GM08714 (cell line): ENCODE results near the gene PRMT7.

ENCODE experiments used
- H3K4me3 ChIP-seq: fragments of 200-500 bp; sonication (Bioruptor generic); 2 replicates; pipeline ENCODE4 v1.5.1; 2014; ENCODE audit warnings: mild to moderate bottlenecking, low read length, inconsistent platforms
- ZNF274 ChIP-seq: IDR thresholded peaks from 2 replicates; pipeline ENCODE4 v1.6.1; 2012; ENCODE audit warnings: mild to moderate bottlenecking, low read depth, low read length

PRMT7 gene, protein sequence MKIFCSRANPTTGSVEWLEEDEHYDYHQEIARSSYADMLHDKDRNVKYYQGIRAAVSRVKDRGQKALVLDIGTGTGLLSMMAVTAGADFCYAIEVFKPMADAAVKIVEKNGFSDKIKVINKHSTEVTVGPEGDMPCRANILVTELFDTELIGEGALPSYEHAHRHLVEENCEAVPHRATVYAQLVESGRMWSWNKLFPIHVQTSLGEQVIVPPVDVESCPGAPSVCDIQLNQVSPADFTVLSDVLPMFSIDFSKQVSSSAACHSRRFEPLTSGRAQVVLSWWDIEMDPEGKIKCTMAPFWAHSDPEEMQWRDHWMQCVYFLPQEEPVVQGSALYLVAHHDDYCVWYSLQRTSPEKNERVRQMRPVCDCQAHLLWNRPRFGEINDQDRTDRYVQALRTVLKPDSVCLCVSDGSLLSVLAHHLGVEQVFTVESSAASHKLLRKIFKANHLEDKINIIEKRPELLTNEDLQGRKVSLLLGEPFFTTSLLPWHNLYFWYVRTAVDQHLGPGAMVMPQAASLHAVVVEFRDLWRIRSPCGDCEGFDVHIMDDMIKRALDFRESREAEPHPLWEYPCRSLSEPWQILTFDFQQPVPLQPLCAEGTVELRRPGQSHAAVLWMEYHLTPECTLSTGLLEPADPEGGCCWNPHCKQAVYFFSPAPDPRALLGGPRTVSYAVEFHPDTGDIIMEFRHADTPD

DNA sequence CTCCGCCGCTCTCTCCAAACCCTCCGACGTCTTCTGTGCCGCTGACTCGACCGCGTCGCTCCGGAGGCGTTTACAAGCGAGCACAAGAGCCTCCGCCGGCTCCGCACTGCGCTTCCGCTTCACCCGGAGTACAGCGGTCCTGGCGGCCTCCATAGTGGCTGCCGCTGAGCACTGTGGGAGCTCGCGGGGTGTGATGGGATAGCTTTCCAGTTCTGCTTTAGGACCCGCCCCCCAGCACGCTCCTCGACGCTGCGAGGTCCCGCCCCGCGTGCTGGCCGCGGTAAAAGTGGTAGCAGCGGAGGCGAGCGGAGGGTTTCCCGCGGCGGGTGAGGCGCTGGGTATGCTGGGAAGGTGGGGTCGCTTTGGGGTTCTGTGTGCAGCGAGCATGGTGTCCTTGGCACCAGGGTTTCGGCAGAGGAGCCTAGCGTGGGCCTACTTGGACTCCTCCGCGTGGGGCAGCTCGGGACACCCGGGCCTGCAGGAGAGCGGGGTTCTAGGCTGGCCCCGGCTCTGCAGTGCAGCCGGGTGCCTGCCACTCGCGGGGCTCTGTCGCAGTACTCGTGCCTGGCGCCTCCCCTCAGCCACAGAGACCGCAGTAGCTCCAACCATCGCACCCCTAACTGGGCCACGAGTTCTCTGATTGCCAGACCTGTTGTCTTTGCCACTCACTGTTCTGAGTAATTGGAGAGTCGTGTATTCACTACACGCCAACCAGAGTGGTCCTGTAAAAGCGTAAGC, at the start of gene PRMT7, which contains the start of gene SLC7A6OS:
Gene PRMT7, plus strand, starts transcription at position 246 of the 738 bp plus-strand sequence. CDS start 4,961 bp downstream, outside the sequence.
Gene SLC7A6OS, minus strand, starts transcription at position 173 of the 738 bp plus-strand sequence. Its CDS starts 20 bp downstream, at position 153.
- peak within 1 kb of the TSS; percentile 75 for H3K4me3 ChIP-seq
- no peak for TF ChIP-seq ZNF274

DNA sequence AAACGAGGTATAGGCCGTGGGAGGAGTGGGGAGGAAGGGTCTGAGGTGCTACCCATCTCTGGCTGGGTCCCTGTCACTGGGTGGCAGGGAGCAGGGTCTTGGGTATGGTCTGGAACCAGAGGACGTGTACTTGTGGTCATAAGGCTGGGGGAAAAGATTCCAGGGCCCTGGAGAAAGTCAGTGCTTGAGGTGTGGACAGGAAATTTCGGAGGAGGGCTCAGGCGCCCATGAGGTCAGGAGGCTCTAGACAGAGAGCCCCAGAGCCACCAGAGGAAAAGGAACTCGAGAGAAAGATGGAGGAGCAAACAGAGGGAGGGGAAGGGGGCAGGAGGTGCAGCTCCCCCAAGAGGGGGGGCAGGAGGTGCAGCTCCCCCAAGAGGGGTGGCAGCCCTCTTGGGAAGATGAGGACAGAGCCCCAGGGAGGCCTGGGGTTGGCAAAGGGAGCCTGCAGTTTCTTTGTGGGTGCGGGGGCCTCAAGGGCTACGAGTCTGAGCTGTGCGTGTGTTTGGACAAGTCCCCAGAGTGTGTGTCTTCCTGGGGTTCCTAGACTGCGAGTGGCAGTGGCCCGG, 47.2 kb upstream of the PRMT7 start:
- peak overlapping the region; percentile 80; the same call in 1 of the 2 replicates for H3K4me3 ChIP-seq
- TF ChIP-seq ZNF274, result no peak

DNA sequence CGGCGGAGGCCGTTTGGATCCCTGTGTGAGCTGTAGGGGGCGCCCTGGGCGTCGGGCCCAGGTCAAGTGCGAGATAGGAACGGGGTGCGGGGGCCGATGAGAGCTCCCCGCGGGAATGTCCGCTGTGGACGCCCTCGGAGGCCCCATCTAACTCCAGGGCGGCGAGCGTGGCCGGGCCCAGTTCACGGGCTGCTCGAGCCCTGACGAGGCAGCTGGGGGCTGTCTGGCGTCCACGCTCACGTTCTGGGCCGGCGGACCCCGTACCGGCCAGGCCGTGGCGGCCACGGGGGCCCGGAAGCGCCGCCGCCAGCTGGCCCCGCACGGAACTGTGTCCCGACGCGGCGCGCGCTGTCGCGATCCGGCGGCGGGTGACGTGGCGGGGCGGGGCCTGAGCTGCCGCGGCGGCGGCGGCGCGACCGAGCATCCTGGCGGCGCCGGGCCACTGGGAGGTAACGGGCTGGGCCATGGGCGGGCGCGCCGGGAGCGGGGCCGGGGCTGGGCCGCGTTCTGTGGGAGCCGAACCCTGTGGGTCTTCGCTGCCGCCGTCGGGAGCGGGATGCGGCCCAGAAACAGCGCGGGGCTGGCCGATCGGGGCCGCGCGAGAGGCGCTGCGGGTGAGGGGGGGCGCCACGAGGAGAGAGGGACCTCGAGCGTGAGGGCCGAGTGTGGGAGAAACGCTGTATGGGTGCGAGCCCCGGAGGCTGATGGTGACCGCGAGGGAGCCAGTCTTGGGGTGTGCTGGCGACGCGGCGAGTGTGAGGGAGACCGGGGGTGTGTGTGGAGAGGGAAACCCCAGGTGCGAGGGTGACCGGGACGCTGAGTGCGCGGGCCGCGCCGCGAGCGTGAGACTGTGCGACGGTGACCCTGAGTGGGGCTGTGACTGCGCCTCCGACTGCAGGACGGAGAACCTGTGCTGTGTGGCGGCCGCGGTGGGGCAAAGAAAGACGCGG, 46.4 kb upstream of the PRMT7 start, which contains the start of gene SLC7A6:
Gene SLC7A6, plus strand, starts transcription at position 399 of the 950 bp plus-strand sequence. CDS start 10,201 bp downstream, outside the sequence.
- peak within 1 kb of the TSS; percentile 80 for H3K4me3 ChIP-seq
- no peak for TF ChIP-seq ZNF274

DNA sequence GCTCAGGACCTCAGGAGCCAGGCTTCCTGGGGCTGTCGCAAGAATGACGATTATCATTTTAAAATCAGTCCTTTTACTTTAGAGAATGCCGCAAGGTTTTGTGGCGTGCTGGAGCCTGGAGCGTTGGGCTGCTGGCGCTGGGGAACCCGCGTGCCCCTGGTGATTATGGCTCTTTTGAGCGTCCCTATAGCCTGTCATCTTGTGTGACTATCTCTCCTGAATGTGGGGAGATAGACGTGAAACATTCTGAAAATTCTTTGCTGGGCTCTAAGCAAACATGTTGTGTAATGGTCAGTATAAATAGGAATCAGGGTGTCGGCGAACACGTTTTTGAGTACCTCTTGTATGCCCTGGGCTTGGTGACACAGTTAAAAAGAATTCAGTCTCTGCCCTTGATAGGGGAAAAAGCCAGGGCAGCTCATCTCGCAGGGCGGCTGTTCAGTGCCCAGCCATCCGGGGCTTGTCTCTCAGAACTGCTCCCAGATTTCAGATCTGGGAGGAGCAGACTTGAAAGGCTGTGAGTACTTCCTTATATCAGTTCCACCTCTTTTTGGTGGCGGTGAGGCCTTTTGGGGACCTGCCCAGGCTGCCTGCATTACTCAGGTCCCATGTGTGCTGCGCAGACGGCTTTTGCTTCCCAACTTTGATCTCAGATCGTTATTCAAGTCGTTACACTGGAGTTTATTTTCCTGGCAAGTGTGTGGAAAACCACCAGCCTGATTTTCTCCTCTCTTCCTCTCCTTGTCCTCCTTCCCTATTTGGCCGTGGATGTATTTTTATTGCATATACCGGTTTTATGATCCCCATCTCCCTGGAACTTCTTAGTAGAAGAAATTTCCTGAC, 45.5 kb upstream of the PRMT7 start:
- peak overlapping the region; percentile 80 for H3K4me3 ChIP-seq
- no peak for TF ChIP-seq ZNF274

DNA sequence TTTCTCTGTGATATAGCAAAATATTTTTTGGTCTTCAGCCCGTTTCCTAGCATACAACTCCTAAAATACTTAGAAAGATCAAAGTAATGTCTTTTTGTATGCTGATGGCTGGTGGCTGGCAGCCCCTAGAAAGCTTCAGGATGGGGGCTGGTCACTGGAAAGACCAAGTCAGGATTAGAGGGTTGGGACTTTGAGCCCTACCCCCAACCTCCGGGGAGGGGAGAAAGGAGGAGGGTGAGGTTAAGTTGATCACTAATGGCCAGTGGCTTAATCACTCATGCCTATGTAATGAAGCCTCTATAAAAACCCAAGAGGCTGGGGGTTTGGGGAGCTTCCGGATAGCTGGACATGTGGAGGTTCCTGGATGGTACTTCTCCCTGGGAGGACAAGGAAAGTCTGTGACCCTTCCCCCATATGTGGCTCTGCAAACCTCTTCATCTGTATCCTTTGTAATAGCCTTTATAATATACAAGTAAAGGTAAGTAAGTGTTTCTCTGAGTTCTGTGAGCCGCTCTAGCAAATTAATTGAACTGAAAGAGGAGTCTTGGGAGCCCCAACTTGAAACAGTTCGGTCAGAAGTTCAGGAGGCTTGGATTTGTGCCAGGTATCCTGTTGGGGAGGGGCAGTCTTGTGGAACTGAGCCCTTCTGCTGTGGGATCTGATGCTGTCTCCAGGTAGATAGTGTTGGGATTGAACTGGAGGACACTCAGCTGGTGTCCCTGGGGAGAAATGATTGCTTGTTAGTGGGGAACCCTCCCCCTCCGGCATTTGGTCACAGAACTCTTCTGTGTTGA, 43.0 kb upstream of the PRMT7 start:
- H3K4me3 ChIP-seq, result no peak overlapping the region
- no peak for TF ChIP-seq ZNF274

DNA sequence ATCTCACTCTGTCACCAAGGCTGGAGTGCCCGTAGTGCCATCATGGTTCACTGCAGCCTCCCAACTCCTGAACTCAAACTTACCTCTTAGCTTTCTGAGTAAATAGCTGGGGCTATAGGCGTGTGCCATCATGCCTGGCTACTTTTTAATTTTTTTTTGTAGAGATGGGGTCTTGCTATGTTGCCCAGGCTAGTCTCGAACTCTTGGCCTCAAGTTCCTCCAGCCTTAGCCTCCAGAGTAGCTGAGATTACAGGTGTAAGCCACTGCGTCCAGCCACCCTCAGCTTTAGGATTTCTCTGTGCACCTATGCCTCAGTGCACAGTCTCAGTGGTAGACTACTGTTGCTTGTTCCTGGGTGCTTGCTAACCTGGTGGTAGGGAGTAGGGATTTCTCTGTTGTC, 41.0 kb upstream of the PRMT7 start:
- TF ChIP-seq ZNF274, result no peak
- H3K4me3 ChIP-seq, result no peak overlapping the region

DNA sequence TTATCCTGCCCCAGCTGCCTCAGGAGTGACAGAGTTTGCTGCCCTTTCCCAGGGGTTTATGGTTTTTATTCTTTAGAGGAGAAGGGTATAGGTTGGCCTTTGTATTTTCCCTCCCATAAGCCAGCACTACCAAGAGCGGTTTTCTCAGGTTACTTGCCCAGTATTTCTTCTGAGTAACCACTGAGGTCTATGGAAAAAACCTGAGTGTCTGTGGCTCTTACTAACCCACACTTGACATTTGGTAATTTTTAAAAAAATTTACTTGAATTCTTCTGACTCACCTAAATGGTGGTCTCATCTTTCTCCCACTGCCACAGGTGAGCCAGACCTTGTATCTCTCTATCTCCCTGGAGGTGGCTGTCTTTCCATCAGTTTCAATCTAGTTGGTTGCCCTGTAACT, 40.5 kb upstream of the PRMT7 start:
- no peak overlapping the region for H3K4me3 ChIP-seq
- no peak for TF ChIP-seq ZNF274

DNA sequence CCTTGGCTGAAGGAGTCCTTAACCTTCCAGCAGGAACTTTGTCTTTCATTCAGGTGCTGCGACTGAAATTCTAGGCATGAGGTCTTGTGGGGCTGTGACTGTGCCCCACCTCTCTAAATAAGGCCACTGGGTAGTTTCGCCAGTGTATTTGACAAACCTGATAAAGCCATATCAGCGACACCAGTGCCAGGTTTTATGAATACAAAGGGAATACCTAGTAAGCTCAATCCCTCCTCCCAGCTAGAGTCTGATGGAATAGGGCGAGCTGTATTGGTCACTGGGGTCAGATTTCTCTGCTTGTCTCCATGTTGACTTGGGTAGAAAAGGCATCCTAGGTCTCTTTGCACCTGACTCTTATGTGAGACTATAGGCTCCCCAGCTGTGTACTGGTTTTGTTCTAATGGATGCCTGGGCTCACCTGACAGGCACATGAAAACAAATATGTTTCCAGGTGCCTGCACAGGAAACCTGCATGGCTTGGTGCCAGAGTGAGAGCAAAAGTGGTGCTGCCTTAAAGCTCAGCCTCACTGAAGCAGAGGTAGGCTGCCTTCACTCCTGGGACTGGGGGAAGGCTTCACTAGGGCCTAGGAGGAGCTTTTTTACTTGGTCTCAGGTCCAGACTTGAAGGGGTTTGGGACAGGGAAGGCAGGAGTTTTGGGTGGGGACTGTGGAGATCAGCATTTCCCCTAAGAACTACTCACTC, 38.2 kb upstream of the PRMT7 start:
- H3K4me3 ChIP-seq, result no peak overlapping the region
- TF ChIP-seq ZNF274, result no peak

DNA sequence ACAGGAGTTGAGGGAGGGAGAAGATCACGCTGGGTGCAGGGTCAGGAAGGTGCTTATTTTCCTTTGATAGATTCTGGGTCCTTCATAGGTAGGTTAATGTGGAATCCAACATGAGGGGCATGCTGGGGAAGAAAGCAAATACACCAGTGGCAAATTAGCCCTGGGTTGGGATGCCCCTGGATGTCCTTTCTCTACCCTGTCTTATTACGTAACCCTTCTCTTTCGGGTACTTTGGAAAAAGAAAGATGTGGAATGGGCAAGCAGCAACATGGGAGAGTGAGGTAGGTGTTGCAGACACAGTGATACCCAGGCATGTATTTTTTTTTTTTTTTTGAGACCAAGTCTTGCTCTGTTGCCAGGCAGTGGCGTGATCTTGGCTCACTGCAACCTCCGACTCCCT, 37.4 kb upstream of the PRMT7 start:
- H3K4me3 ChIP-seq, result no peak overlapping the region
- no peak for TF ChIP-seq ZNF274

DNA sequence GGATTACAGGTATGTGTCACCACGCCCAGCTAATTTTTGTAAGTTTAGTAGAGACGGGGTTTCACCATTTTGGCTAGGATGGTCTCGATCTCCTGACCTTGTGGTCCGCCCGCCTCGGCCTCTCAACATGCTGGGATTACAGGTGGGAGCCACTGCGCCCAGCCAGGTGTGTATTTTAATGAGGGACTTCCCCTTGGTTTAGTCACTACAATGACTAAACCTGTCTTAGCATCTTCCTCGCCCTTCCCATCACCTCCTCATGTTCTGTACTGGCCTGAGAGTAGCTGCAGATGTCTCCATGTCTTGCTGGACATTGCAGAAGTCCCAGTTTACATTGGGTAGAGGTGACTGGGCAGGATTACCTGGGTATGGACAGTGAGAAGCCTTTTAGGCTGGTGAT, 36.9 kb upstream of the PRMT7 start:
- no peak overlapping the region for H3K4me3 ChIP-seq
- no peak for TF ChIP-seq ZNF274

DNA sequence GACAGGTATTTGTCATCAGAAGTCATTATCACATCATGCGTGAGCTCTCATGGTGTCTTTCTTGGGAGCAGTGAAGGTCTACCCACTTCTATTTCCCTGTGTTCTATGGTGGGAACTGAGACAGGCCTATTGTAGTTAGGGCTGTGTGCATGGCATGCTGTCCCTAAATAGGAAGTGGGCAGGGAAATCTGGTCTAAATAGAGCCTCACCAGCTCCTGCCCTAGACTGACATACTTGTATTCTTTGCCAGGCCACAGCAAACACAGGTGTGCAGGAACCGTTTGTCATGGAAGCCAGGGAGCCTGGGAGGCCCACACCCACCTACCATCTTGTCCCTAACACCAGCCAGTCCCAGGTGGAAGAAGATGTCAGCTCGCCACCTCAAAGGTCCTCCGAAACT, 36.4 kb upstream of the PRMT7 start:
- H3K4me3 ChIP-seq, result no peak overlapping the region
- no peak for TF ChIP-seq ZNF274
